HEK293 (cell line): ENCODE measurements around the gene HES5.
A peak's percentile ranks its signal among the peaks of the same experiment; 100 is the strongest.

Experiments used
- CTCF ChIA-PET: fragments of 350-600 bp; formaldehyde crosslinking; extraction: SDS; loops from one replicate; lab custom pipeline; 2021; ENCODE audit warnings: antibody characterized with exemption; lab: Yijun Ruan, JAX
- POLR2A ChIA-PET: fragments of 300-600 bp; formaldehyde crosslinking; extraction: SDS; loops from one replicate; lab custom pipeline; 2020; ENCODE audit warnings: antibody characterized with exemption, inconsistent platforms; lab: Yijun Ruan, JAX
- H3K27ac ChIP-seq: fragments of 200-500 bp; sonication (Bioruptor generic); 2 replicates; pipeline ENCODE4 v1.5.1; 2014; ENCODE audit warnings: low read depth, low read length, control low read depth, inconsistent platforms; ENCODE audit errors: extremely low read depth
- H3K36me3 ChIP-seq, 2 experiments: fragments of 200-500 bp in 1 of 2; sonication (Bioruptor generic) in 1 of 2; 1 replicate in 1 of 2; 2 replicates in 1 of 2; pipeline ENCODE4 v1.5.1; 2014 to 2017; ENCODE audit warnings: inconsistent platforms in 2 of 2, low read length in 2 of 2; ENCODE audit not compliant: control insufficient read depth in 2 of 2, insufficient read depth in 1 of 2
- H3K4me1 ChIP-seq: fragments of 200-500 bp; sonication (Bioruptor generic); 2 replicates; pipeline ENCODE4 v1.5.1; 2014; ENCODE audit warnings: mild to moderate bottlenecking, low read length, inconsistent platforms; ENCODE audit not compliant: control insufficient read depth, insufficient read depth
- H3K4me3 ChIP-seq: 2 replicates; pipeline ENCODE4 v1.5.1; 2011; ENCODE audit warnings: low read depth, mild to moderate bottlenecking, control low read depth, low read length, moderate library complexity
- H3K9me3 ChIP-seq: fragments of 200-500 bp; sonication (Bioruptor generic); 2 replicates; pipeline ENCODE4 v1.5.1; 2014; ENCODE audit warnings: low read depth, low read length, inconsistent platforms; ENCODE audit not compliant: control insufficient read depth, insufficient read depth
- BCL11B ChIP-seq: fragments of 450-650 bp; formaldehyde crosslinking; IDR thresholded peaks from 2 replicates; pipeline ENCODE4 v1.5.1; 2016; ENCODE audit warnings: low read depth, missing biosample characterization, missing genetic modification characterization
- HOXC10 ChIP-seq: sonication (generic); formaldehyde crosslinking; IDR thresholded peaks from 2 replicates; pipeline ENCODE4 v1.8.1; 2023; ENCODE audit warnings: mild to moderate bottlenecking, missing genetic modification reagents
- KLF8 ChIP-seq: fragments of 450-650 bp; formaldehyde crosslinking; IDR thresholded peaks from 2 replicates; pipeline ENCODE4 v1.5.1; 2016; ENCODE audit warnings: missing biosample characterization, missing genetic modification characterization
- SCRT1 ChIP-seq: fragments of 450-650 bp; formaldehyde crosslinking; IDR thresholded peaks from 2 replicates; pipeline ENCODE4 v1.5.1; 2016; ENCODE audit warnings: missing biosample characterization, missing genetic modification characterization, borderline replicate concordance
- SETDB1 ChIP-seq: IDR thresholded peaks from one replicate; pipeline ENCODE4 v1.6.1; 2017; ENCODE audit warnings: mild to moderate bottlenecking, low read length, moderate library complexity, mixed read lengths; ENCODE audit not compliant: insufficient read length
- SP2 ChIP-seq: fragments of 450-650 bp; formaldehyde crosslinking; IDR thresholded peaks from 2 replicates; pipeline ENCODE4 v1.5.1; 2016; ENCODE audit warnings: missing biosample characterization, missing genetic modification characterization
- ZBTB21 ChIP-seq: fragments of 450-650 bp; formaldehyde crosslinking; IDR thresholded peaks from 2 replicates; pipeline ENCODE4 v1.5.1; 2017; ENCODE audit warnings: missing biosample characterization, missing genetic modification characterization
- ZEB2 ChIP-seq: fragments of 450-650 bp; formaldehyde crosslinking; IDR thresholded peaks from 2 replicates; pipeline ENCODE4 v1.5.1; 2016; ENCODE audit warnings: missing biosample characterization, missing genetic modification characterization
- ZNF169 ChIP-seq: fragments of 450-650 bp; formaldehyde crosslinking; IDR thresholded peaks from 2 replicates; pipeline ENCODE4 v1.5.1; 2016; ENCODE audit warnings: missing biosample characterization, missing genetic modification characterization
- ZNF239 ChIP-seq: fragments of 450-650 bp; formaldehyde crosslinking; IDR thresholded peaks from 2 replicates; pipeline ENCODE4 v1.5.1; 2016; ENCODE audit warnings: missing biosample characterization, missing genetic modification characterization
- ZNF302 ChIP-seq: fragments of 450-650 bp; formaldehyde crosslinking; IDR thresholded peaks from 2 replicates; pipeline ENCODE4 v1.5.1; 2016; ENCODE audit warnings: missing biosample characterization, missing genetic modification characterization, low read depth
- ZNF311 ChIP-seq: fragments of 450-650 bp; formaldehyde crosslinking; IDR thresholded peaks from 2 replicates; pipeline ENCODE4 v1.5.1; 2017; ENCODE audit warnings: missing biosample characterization, missing genetic modification characterization, borderline replicate concordance
- ZNF341 ChIP-seq: fragments of 450-650 bp; formaldehyde crosslinking; IDR thresholded peaks from 2 replicates; pipeline ENCODE4; 2016; ENCODE audit warnings: low read depth, missing biosample characterization, missing genetic modification characterization
- ZNF37A ChIP-seq: fragments of 450-650 bp; IDR thresholded peaks from 2 replicates; pipeline ENCODE4 v1.5.1; 2018; ENCODE audit warnings: missing biosample characterization, missing genetic modification characterization
- ZNF514 ChIP-seq: fragments of 450-650 bp; formaldehyde crosslinking; IDR thresholded peaks from 2 replicates; pipeline ENCODE4 v1.5.1; 2016; ENCODE audit warnings: missing biosample characterization, missing genetic modification characterization
- ZNF548 ChIP-seq: fragments of 450-650 bp; formaldehyde crosslinking; IDR thresholded peaks from 2 replicates; pipeline ENCODE4 v1.5.1; 2016; ENCODE audit warnings: missing biosample characterization, missing genetic modification characterization
- ZNF585B ChIP-seq: fragments of 450-650 bp; formaldehyde crosslinking; IDR thresholded peaks from 2 replicates; pipeline ENCODE4 v1.5.1; 2016; ENCODE audit warnings: missing biosample characterization, missing genetic modification characterization
- ZNF830 ChIP-seq: fragments of 450-650 bp; IDR thresholded peaks from 2 replicates; pipeline ENCODE4 v1.5.0; 2018; ENCODE audit warnings: missing biosample characterization, missing genetic modification characterization, low read depth, mild to moderate bottlenecking, moderate library complexity
- ZSCAN30 ChIP-seq: fragments of 450-650 bp; IDR thresholded peaks from 2 replicates; pipeline ENCODE4 v1.5.1; 2018; ENCODE audit warnings: missing biosample characterization, mild to moderate bottlenecking, missing genetic modification characterization, moderate library complexity
- TF ChIP-seq, protein P1 (sequence below): fragments of 450-650 bp; formaldehyde crosslinking; IDR thresholded peaks from 2 replicates; pipeline ENCODE4 v1.5.1; 2016; ENCODE audit warnings: missing biosample characterization, missing genetic modification characterization
- TF ChIP-seq, protein P2 (sequence below): fragments of 450-650 bp; formaldehyde crosslinking; IDR thresholded peaks from 2 replicates; pipeline ENCODE4 v1.5.1; 2017; ENCODE audit warnings: missing biosample characterization, mild to moderate bottlenecking, missing genetic modification characterization, moderate library complexity
- TF ChIP-seq, protein P3 (sequence below): fragments of 450-650 bp; formaldehyde crosslinking; IDR thresholded peaks from 2 replicates; pipeline ENCODE4 v1.5.1; 2016; ENCODE audit warnings: missing biosample characterization, missing genetic modification characterization

HES5 gene

DNA sequence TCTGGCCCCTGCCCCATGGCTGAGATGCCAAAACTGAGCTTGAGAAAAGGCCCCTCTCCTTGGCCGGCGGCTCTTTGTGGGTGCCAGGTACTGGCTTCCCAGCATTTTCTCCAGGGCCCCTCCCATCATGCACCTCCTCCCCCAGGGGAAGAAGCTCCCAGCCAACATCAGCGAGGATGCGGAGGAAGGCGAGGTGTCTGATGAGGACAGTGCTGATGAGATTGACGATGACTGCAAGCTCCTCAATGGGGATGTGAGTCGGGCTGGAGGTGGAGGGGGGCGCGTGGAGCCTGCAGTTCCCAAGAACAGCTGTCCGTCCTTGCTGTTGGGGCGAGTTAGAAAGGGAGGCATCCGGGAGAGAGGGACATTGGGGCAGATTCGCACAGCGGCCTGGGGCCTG lies 40.4 kb downstream of the HES5 start:
- H3K36me3 ChIP-seq, result no peaks in the 10 kb centered on the region
- H3K4me3 ChIP-seq, result no peak overlapping the region
- ChIA-PET POLR2A (interaction anchor here (1.2 kb wide), 1 partner anchor 63 kb away, joined by 7 read pairs; no protein-coding TSS in a partner anchor), CTCF (no interaction called here)
- no peaks in the 10 kb centered on the region; the same call in 1 of the 2 replicates for H3K4me1 ChIP-seq
- no peak for TF ChIP-seq ZNF585B (tag by site-specific recombination)
- no peak for TF ChIP-seq ZNF548 (tag by site-specific recombination)
- TF ChIP-seq ZEB2 (tag by site-specific recombination), result no peak
- TF ChIP-seq ZNF311 (tag by site-specific recombination), result no peak
- TF ChIP-seq ZBTB21 (tag by site-specific recombination), result no peak
- TF ChIP-seq SP2 (tag by site-specific recombination), result no peak
- no peak for TF ChIP-seq ZNF37A
- TF ChIP-seq, protein P1, sequence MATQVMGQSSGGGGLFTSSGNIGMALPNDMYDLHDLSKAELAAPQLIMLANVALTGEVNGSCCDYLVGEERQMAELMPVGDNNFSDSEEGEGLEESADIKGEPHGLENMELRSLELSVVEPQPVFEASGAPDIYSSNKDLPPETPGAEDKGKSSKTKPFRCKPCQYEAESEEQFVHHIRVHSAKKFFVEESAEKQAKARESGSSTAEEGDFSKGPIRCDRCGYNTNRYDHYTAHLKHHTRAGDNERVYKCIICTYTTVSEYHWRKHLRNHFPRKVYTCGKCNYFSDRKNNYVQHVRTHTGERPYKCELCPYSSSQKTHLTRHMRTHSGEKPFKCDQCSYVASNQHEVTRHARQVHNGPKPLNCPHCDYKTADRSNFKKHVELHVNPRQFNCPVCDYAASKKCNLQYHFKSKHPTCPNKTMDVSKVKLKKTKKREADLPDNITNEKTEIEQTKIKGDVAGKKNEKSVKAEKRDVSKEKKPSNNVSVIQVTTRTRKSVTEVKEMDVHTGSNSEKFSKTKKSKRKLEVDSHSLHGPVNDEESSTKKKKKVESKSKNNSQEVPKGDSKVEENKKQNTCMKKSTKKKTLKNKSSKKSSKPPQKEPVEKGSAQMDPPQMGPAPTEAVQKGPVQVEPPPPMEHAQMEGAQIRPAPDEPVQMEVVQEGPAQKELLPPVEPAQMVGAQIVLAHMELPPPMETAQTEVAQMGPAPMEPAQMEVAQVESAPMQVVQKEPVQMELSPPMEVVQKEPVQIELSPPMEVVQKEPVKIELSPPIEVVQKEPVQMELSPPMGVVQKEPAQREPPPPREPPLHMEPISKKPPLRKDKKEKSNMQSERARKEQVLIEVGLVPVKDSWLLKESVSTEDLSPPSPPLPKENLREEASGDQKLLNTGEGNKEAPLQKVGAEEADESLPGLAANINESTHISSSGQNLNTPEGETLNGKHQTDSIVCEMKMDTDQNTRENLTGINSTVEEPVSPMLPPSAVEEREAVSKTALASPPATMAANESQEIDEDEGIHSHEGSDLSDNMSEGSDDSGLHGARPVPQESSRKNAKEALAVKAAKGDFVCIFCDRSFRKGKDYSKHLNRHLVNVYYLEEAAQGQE (tag by site-specific recombination), result no peak
- no peak for TF ChIP-seq ZNF239 (tag by site-specific recombination)
- no peak for TF ChIP-seq ZNF830 (tag by site-specific recombination)
- no peak for TF ChIP-seq SCRT1
- no peak for TF ChIP-seq ZNF302 (tag by site-specific recombination)
- TF ChIP-seq, protein P2, sequence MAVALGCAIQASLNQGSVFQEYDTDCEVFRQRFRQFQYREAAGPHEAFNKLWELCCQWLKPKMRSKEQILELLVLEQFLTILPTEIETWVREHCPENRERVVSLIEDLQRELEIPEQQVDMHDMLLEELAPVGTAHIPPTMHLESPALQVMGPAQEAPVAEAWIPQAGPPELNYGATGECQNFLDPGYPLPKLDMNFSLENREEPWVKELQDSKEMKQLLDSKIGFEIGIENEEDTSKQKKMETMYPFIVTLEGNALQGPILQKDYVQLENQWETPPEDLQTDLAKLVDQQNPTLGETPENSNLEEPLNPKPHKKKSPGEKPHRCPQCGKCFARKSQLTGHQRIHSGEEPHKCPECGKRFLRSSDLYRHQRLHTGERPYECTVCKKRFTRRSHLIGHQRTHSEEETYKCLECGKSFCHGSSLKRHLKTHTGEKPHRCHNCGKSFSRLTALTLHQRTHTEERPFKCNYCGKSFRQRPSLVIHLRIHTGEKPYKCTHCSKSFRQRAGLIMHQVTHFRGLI (tag by site-specific recombination), result no peak
- no peak for TF ChIP-seq HOXC10
- TF ChIP-seq, all 188 proteins: peak for 0
- Histone ChIP-seq H3K27ac (no peak overlapping the region), H3K9me3 (no peaks in the 10 kb centered on the region)

DNA sequence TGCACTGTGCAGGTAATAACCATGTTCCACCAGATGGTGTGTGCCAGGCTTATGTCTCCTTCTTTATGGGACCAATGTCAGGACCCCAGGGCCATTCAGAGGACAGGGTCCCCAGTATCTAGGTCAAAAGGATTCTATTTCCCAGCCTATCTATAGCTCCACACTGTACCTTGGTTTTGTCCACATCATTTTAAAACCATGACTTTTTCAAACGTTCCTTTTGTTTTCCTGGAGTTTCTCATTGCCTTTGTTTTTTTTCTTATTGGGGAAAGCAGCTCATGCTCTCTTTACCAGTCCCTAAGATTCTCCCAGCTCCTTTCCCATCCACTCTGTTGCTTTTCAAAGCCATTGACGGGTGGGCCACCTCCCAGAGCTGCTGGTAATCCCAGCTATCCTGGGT lies 41.4 kb downstream of the HES5 start:
- CTCF ChIA-PET, result no interaction called here
- Histone ChIP-seq H3K36me3 (no peaks in the 10 kb centered on the region), H3K9me3 (no peaks in the 10 kb centered on the region), H3K27ac (no peak overlapping the region), H3K4me1 (no peaks in the 10 kb centered on the region), H3K4me3 (no peak overlapping the region)
- POLR2A ChIA-PET, result no interaction called here
- TF ChIP-seq, protein P2 (tag by site-specific recombination), result no peak
- TF ChIP-seq ZSCAN30 (no peak), ZNF169 (tag by site-specific recombination) (no peak), SETDB1 (peak; percentile 81), ZNF514 (no peak), BCL11B (tag by site-specific recombination) (no peak), ZNF341 (tag by site-specific recombination) (no peak), KLF8 (tag by site-specific recombination) (0 out of 2 replicates have a peak, but pooled peaks have one; percentile 24)
- TF ChIP-seq, protein P3, sequence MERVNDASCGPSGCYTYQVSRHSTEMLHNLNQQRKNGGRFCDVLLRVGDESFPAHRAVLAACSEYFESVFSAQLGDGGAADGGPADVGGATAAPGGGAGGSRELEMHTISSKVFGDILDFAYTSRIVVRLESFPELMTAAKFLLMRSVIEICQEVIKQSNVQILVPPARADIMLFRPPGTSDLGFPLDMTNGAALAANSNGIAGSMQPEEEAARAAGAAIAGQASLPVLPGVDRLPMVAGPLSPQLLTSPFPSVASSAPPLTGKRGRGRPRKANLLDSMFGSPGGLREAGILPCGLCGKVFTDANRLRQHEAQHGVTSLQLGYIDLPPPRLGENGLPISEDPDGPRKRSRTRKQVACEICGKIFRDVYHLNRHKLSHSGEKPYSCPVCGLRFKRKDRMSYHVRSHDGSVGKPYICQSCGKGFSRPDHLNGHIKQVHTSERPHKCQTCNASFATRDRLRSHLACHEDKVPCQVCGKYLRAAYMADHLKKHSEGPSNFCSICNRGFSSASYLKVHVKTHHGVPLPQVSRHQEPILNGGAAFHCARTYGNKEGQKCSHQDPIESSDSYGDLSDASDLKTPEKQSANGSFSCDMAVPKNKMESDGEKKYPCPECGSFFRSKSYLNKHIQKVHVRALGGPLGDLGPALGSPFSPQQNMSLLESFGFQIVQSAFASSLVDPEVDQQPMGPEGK (tag by site-specific recombination), result no peak
